K562 (cell line): Measurements from ENCODE around the gene KCND3. TPM values are rescaled to one million over a fixed set of nuclear protein-coding genes. Genes with fewer than 3 reads are reported as not detected.
A peak's percentile ranks its signal among the peaks of the same experiment; 100 is the strongest.

Experiments used
- KDM4B ChIP-seq, 2 experiments: fragments of 450-650 bp in 1 of 2; sonication (generic) in 1 of 2; IDR thresholded peaks; 2 replicates each; pipeline ENCODE4 v1.6.1; 2016 to 2017; ENCODE audit warnings: borderline replicate concordance in 2 of 2, antibody characterized with exemption in 1 of 2, low read depth in 1 of 2, mild to moderate bottlenecking in 1 of 2
- PURB ChIP-seq: sonication (generic); formaldehyde crosslinking; IDR thresholded peaks from 2 replicates; pipeline ENCODE4 v1.9.0; 2021; ENCODE audit warnings: low read depth, mild to moderate bottlenecking, missing genetic modification reagents
- REST ChIP-seq, 2 experiments: fragments of 450-650 bp; formaldehyde crosslinking in 1 of 2; IDR thresholded peaks; 2 replicates each; pipeline versions ENCODE4 v1.4.0 to v1.6.1; 2014 to 2020; ENCODE audit warnings: mild to moderate bottlenecking in 2 of 2, borderline replicate concordance in 1 of 2, low read depth in 1 of 2
- ZFPM2 ChIP-seq: fragments of 250-450 bp; sonication (Bioruptor Pico); IDR thresholded peaks from 2 replicates; pipeline ENCODE4 v1.5.1; 2022; ENCODE audit warnings: mild to moderate bottlenecking
- ZNF24 ChIP-seq: fragments of 450-650 bp; IDR thresholded peaks from 2 replicates; pipeline ENCODE4 v1.6.1; 2016
- polyA plus RNA-seq, 8 experiments: library from polyadenylated mRNA; depleted of rRNA in 4 of 8; stranded (reverse) in 5 of 8; unstranded in 3 of 8; fragments of >200 nt; fragmentation: Nextera tagmentation in 2 of 8; fragmentation: Illumina TruSeq in 1 of 8; extraction: Ambion mirVana in 2 of 8; extraction: Trizol in 1 of 8; gene quantifications; 2 replicates each; pipeline versions ENCODE4 v1.2.1 to v1.2.3, GENCODE V29; 2011 to 2014; ENCODE audit warnings: inconsistent platforms in 1 of 8, missing spikeins in 1 of 8
- total RNA-seq, 7 experiments: library from RNA; depleted of rRNA in 6 of 7; stranded (reverse); fragments of >200 nt in 6 of 7; fragmentation: Illumina TruSeq in 2 of 7; extraction: Trizol in 2 of 7; gene quantifications; 2 replicates each; pipeline versions ENCODE4 v1.2.1 to v1.2.3, GENCODE V29; 2011 to 2021; ENCODE audit warnings: low replicate concordance in 1 of 7

The KCND3 gene
- total and polyA plus RNA-seq, 9 of the 15 experiments (the other 6 are each of a cell fraction or from before 2014, with no cell fraction given) = not detected

DNA sequence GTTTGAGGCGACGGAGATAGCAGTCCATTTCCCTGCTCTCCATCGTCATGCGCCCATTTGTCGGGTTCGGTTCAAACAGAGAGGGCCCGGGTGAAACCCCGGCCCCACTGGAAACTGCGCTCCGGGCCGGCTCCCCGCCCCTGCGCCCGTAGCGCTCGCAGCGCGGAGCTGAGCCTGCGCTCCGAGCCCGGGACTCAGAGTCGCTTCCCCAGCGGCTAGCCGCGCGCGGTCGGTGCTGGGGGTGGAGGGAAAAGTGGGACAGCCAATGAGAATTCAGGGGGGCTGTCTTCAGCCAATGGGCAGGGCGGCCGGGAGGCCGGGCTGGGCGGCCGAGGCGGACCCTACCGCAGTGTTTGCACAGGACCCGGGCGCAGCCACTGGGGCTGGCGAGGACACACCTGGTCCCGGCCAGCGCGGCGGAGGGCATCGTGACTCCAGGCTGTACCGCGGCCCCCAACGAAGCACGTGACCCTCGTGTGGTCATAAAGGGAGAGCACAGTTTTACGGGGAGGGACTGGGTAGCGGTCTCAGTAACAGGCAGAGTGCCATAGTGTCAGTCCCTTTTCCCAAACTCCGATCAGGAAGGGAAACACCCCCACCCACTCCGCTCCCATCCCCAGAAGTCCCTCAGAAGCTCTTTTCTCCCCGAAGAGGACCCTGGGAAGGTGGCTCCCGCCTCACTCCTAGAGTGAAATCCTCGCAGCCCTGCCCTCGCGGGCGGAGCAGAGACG, 250.1 kb downstream of the KCND3 start, which contains the start of gene INKA2 (continued):
- TF ChIP-seq REST (IDR thresholded peaks at IDR 0.05; ENCODE audit: borderline replicate concordance) (peak; percentile 22), REST (CRISPR knock-in tag; IDR thresholded peaks at IDR 0.05; ENCODE audit: low read depth) (no peak; the same call in 1 of the 2 replicates), ZFPM2 (CRISPR knock-in tag) (no peak), PURB (CRISPR knock-in tag) (no peak), KDM4B (IDR thresholded peaks at IDR 0.05; ENCODE audit: borderline replicate concordance in 2 of 2, low read depth in 1 of 2) (no peak), ZNF24 (no peak)
